GM21423 (cell line): Measurements from ENCODE around the gene EPHA10.
"Not testable (repeated sequence)": the region's sequence is repeated elsewhere in the genome, so short reads cannot be mapped to it uniquely, and the experiment has no call there.

Source experiments
- ATAC-seq: cut with Tn5 transposase; IDR thresholded peaks from one replicate; pipeline ENCODE4 v1.9.1; 2021; ENCODE audit warnings: mild to moderate bottlenecking, moderate library complexity; ENCODE audit not compliant: unreplicated experiment

EPHA10 gene

GRCh38 chr1:37776946-37777516, 12.1 kb upstream of the EPHA10 start:
- ATAC-seq: no peak

GRCh38 chr1:37771440-37771839, 6.5 kb upstream of the EPHA10 start:
- not testable (repeated sequence) for ATAC-seq

GRCh38 chr1:37767488-37767887, 2.6 kb upstream of the EPHA10 start:
- ATAC-seq: no peak

GRCh38 chr1:37765916-37766664, 1.2 kb upstream of the EPHA10 start:
- no peak for ATAC-seq

GRCh38 chr1:37764414-37764825, 500 bp downstream of the EPHA10 start:
- no peak for ATAC-seq

GRCh38 chr1:37763791-37764413, 1.0 kb downstream of the EPHA10 start:
- no peak for ATAC-seq

GRCh38 chr1:37762516-37762915, 2.4 kb downstream of the EPHA10 start:
- no peak for ATAC-seq

- no peak for ATAC-seq
These were observed 3.4 kb downstream of the EPHA10 start for GRCh38 chr1:37761416-37762095.

- ATAC-seq: no peak
These were observed 5.5 kb downstream of the EPHA10 start for GRCh38 chr1:37759451-37759850.

- no peak for ATAC-seq
These were observed 8.9 kb downstream of the EPHA10 start for GRCh38 chr1:37755951-37756560.

- ATAC-seq: no peak
These were observed 9.6 kb downstream of the EPHA10 start for GRCh38 chr1:37755290-37755689.

GRCh38 chr1:37753473-37754321, 11.2 kb downstream of the EPHA10 start:
- ATAC-seq: no peak

- no peak for ATAC-seq
These were observed 12.1 kb downstream of the EPHA10 start for GRCh38 chr1:37752583-37753471.

GRCh38 chr1:37752213-37752582, 12.7 kb downstream of the EPHA10 start:
- no peak for ATAC-seq

GRCh38 chr1:37748565-37748964, 16.4 kb downstream of the EPHA10 start:
- no peak for ATAC-seq

- ATAC-seq: no peak
These were observed 18.1 kb downstream of the EPHA10 start for GRCh38 chr1:37746806-37747205.

GRCh38 chr1:37741662-37742061, 23.3 kb downstream of the EPHA10 start:
- ATAC-seq: no peak

GRCh38 chr1:37741130-37741529, 23.8 kb downstream of the EPHA10 start:
- ATAC-seq: no peak

GRCh38 chr1:37739222-37739621, 25.7 kb downstream of the EPHA10 start:
- no peak for ATAC-seq
